ENCODE results near the gene TMEM40.

The TMEM40 gene

GRCh38 chr3:12750658-12751071, 8.4 kb downstream of the TMEM40 start:
- no peak overlapping the region for H3K4me3 ChIP-seq (replicated peaks; ENCODE audit: low read depth, low read length)
- TF ChIP-seq, protein P1, sequence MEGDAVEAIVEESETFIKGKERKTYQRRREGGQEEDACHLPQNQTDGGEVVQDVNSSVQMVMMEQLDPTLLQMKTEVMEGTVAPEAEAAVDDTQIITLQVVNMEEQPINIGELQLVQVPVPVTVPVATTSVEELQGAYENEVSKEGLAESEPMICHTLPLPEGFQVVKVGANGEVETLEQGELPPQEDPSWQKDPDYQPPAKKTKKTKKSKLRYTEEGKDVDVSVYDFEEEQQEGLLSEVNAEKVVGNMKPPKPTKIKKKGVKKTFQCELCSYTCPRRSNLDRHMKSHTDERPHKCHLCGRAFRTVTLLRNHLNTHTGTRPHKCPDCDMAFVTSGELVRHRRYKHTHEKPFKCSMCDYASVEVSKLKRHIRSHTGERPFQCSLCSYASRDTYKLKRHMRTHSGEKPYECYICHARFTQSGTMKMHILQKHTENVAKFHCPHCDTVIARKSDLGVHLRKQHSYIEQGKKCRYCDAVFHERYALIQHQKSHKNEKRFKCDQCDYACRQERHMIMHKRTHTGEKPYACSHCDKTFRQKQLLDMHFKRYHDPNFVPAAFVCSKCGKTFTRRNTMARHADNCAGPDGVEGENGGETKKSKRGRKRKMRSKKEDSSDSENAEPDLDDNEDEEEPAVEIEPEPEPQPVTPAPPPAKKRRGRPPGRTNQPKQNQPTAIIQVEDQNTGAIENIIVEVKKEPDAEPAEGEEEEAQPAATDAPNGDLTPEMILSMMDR (IDR thresholded peaks at IDR 0.05; ENCODE audit: low read length, missing control alignments) = no peak
- DNase-seq (ENCODE audit: low read depth) = peak; percentile 74

DNA sequence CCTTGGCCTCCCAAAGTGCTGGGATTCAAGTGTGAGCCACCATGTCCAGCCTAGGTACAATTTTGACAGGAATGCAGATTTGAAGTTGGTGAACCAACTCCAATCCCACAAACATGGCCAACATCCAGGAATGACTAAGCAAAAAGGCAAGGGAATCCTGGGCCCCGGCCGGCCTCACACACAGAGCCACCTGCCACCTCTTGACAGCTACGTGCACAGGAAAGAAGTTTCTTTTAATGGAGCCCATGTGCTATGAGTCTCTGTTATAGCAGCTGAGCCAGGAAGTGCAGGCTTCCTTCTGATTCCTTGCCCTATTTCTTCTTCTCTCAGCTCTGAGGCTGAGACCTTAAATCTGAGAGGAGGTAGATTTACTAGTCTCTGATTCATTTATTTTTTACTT, 8.8 kb downstream of the TMEM40 start:
- peak; percentile 84 for DNase-seq (ENCODE audit: low read depth)
- TF ChIP-seq, protein P1 (IDR thresholded peaks at IDR 0.05; ENCODE audit: low read length, missing control alignments) = no peak
- H3K4me3 ChIP-seq (replicated peaks; ENCODE audit: low read depth, low read length) = no peak overlapping the region

- no peak for DNase-seq (ENCODE audit: low read depth)
- TF ChIP-seq, protein P1 (IDR thresholded peaks at IDR 0.05; ENCODE audit: low read length, missing control alignments) = no peak
- H3K4me3 ChIP-seq (replicated peaks; ENCODE audit: low read depth, low read length) = no peak overlapping the region
These were observed 10.6 kb downstream of the TMEM40 start for GRCh38 chr3:12748477-12748876.

DNA sequence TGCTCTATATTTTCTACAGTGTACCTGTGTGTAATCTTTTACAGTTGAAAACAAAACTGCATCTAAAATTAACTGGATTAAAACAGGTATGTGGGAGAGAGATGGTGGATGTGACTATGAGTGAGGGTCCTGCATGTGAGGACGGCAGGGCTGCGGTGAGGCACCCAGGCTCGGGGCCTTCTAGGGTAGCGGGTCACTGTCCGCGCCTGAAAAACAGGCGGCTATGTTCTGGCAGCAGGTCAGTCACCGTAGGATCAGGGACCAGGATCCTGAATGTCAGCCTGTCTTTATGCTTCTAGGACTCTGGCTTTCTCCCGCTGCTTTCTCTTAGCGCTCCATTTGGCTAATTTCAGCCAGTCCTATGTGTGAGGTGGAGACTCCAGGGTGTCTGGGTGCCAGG, 12.6 kb downstream of the TMEM40 start:
- no peak for DNase-seq (ENCODE audit: low read depth)
- H3K4me3 ChIP-seq (replicated peaks; ENCODE audit: low read depth, low read length) = no peak overlapping the region
- TF ChIP-seq, protein P1 (IDR thresholded peaks at IDR 0.05; ENCODE audit: low read length, missing control alignments) = no peak

DNA sequence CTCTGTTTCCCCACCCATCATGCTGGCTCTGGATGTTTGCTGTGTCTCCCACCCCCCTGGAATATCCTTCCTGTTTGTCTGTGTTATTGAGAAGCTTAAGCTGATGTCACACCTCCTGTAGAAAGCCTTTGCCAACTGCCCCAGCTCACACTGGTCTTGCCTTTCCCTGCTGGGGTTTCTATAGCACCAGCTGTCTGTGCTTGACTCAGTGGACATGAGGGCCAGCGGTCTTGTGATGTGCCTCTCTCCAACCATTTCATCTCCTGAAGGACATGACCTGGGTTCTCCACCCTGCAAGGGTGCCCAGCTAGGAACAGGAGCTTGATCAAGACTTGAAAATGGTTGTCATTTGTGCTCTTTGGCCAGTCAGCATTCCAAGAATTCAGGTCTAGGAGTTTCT, 14.7 kb downstream of the TMEM40 start:
- TF ChIP-seq, protein P1 (IDR thresholded peaks at IDR 0.05; ENCODE audit: low read length, missing control alignments) = no peak
- DNase-seq (ENCODE audit: low read depth) = no peak
- H3K4me3 ChIP-seq (replicated peaks; ENCODE audit: low read depth, low read length) = no peak overlapping the region

GRCh38 chr3:12743583-12743982, 15.5 kb downstream of the TMEM40 start:
- no peak overlapping the region for H3K4me3 ChIP-seq (replicated peaks; ENCODE audit: low read depth, low read length)
- DNase-seq (ENCODE audit: low read depth) = no peak
- TF ChIP-seq, protein P1 (IDR thresholded peaks at IDR 0.05; ENCODE audit: low read length, missing control alignments) = no peak

DNA sequence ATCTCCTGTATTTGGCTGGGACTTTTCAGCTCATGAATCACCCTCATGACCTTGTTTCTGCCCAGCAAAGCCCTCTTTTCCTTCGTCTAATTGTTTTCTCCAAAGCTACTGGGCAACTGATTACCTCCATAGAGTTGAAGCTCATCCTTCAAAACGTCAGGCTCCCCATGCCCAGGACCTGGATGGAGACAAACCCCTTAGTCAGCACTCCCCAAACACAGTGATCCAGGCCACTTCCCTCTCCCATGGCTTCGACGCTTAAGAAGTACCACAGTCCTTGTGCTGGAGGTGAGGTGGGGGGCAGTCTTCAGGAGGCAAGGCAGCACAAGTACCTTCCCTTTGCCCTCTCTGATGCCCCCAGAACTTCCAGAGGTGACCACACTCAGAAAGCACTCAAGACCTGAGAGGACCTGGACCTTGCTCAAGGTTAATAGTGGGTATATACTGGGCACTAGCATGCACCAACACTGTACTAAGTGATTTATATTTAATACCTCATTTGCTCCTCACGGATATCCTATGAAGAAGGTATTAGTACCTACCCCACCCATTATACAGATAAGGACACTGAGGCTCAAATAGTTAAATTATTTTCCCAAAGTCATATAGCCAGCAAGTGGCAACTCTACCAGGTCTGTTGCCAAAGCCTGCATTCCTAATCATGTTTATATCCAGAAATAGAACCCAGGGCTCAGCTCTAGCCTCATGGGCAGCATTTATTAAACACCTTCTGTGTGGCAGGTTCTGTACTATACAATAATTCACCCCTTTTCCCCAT, 16.5 kb downstream of the TMEM40 start:
- TF ChIP-seq, protein P1 (IDR thresholded peaks at IDR 0.05; ENCODE audit: low read length, missing control alignments) = no peak
- H3K4me3 ChIP-seq (replicated peaks; ENCODE audit: low read depth, low read length) = no peak overlapping the region
- DNase-seq (ENCODE audit: low read depth) = no peak

Measured in fibroblast of pulmonary artery (primary cell).